Activated T-helper 1 cell treated with Interleukin-2 at 50 U/mL for 16 hours (primary cell): ENCODE measurements around the gene ZBTB7C.

Experiments
- DNase-seq: peaks from one replicate; pipeline ENCODE4 v3.0.0-alpha.2; 2020; ENCODE audit warnings: low read depth

Gene ZBTB7C

DNA sequence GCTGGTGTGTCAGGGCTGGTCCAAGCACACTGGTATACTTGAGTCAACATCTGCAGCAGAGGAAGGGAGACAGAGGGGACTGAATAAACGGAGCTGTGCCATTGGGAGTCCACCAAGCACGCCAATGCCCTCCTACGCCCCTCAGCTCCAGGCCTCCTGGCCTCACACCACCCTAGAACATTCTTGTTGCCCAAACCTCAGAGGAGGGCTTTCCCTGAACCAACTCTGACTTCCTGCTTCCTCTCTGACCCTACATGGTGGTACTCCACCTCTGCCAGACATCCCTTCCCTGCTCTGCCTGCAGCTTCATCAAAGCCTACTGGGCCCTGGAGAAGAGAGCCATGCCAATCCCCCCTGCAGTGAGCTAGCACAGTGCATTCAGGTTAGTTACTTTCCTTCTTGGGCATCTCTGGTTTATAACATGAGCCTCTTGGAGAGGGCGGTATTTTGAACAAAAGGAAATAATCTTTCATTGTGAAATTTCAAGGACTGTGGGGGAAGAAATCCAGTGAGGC, 54.4 kb downstream of the ZBTB7C start:
- DNase-seq: no peak

DNA sequence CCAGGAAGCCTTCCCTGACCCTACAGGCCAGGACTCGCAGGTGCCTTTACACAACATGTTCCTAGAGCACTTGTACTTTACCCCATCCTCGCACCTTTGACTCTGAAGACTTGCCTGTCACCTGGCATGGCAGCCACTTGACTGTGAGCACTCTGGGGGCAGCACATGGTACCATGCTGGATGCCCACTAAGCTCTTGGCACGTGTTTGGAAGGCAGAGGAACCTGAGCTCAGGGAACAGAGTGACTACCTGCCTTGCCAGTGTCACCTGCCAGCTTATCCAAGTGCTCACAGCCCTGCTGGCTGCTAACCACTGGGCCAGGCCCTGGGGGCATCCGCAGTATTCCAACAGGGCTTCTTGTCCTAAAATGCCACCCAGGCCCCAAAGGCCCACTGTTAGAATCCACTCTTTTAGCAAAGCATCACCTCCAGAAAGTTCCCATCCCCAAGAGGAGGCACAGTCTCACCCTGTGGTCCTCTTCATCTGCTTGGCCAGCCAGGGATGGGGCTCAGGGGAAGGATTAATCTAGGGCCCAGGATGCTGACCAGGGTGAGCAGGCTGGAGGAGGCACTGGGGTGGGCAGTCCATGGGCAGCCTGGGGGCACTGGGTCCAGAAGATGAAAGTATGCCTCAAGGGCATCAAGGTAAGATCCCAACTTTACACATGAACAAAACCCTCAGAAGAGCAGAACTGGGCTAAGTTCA, 57.0 kb downstream of the ZBTB7C start:
- DNase-seq: no peak

DNA sequence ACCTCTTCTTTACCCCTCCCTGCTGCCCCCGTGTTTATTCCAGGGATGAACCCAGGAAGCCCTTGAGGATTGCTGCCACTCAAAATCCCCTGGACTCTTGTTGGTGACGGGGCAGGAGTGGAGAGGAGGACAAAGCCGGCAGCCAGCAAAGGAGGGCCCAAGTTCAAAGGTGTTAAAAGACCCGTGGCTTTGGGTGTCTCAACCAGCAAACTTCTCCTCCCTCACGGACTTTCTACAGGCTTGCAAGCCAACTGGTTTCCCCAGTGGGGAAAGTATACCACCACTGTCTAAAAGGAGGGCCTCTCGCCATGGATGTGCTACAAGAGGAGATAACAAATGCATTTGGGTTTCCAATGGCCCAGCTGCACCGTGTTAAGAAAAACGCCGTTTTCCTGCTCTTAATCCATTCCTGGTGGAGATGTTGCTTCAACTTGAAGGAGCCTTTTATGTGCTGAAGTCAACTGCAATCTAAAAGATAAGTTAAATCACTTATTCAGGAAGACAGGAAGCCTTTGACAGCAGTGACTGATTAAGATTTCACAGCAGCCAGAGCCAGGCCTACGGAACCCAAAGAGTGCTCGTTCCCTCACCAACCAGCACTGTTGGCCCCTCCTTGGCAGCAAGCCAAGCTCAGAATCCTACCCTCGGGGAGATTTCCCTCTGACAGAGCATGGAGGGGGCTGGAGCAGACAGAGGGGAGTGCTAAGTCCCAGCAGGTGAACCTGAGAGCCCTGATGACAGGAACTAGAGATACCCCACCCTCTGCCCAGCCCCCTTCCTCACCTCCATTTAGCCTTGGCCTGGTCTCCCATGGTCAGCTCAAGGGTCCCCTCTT, 57.8 kb downstream of the ZBTB7C start:
- DNase-seq: no peak

DNA sequence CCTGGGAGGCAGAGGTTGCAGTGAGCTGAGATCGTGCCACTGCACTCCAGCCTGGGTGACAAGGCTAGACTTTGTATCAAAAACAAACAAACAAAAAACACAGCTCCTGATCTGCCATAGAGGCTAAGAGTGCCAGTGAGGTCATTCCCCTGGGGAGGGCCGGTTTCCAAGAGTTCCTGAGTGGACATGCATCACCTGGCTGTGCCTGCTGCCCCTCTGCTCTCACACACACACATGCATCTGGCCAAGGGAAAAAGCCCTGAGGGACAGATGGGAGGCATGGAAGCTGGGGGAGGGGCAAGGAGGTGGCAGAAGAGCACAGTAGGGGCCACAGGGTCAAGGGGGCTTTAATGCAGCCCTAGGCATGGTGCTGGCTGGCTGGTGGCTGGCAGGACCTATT, 60.4 kb downstream of the ZBTB7C start:
- DNase-seq: no peak

DNA sequence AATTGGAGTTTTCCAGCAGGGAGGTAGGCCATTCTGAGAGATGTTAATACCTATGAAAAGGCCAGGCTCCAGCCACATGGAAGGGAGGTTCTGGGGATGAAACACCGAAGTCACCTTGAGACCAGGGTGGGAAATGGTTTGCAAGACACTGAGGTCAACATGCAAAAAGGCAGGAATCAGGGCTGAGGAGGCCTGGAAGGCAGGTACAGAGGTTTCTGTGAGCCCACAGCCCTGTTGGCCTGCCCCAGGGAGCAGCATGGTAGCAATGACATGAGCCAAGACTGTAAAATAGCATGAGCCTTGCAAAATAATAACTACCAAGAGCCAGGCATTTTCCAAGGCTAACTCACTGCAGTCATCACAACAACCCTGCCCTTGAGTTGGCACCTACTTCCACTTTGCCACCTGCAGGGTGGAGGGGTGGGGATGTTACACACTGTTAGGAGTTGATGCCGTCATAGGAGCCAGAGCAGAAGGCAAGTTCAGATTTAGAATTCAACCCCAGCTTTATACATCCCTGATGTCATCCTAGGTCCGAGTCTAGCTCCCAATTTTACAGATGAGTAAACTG, 61.3 kb downstream of the ZBTB7C start:
- no peak for DNase-seq

DNA sequence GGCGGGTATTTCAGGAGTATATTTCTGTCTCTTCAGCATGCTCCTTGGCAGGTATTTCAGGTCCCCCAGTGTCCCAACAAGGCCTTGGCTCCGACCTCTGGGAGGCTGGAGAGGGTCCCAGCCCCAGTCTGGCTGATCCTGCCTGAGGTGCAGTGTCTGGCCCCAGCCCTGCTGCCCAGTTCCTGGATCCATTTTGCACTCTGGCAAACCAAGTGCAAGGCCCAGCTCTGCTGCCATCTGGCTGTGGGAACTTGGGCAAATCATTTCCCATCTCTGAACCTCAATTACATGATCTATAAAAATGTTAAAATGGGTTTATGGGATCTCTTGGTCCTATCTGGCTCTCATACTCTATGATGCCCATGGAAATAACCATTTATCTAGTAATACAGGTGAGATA, 63.6 kb downstream of the ZBTB7C start:
- DNase-seq: no peak

DNA sequence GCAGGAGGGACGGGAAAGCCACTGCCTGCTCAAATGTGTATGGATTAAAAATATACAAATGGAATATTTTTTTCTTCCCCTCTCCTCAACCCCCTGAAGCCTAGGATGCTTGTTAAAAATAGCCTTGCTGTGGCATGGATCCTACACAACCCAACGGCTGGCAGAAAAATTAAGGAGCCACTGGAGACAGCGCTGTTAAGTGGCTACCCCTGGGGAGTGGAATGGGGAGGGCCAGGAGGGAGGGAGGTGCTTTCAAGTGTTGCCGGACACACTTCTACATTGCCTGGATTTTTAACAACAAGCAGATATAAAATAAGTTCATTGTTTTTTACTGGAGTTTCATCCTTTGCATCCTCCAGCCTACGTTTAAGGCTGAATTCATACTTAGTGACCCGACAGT, 66.6 kb downstream of the ZBTB7C start:
- no peak for DNase-seq

DNA sequence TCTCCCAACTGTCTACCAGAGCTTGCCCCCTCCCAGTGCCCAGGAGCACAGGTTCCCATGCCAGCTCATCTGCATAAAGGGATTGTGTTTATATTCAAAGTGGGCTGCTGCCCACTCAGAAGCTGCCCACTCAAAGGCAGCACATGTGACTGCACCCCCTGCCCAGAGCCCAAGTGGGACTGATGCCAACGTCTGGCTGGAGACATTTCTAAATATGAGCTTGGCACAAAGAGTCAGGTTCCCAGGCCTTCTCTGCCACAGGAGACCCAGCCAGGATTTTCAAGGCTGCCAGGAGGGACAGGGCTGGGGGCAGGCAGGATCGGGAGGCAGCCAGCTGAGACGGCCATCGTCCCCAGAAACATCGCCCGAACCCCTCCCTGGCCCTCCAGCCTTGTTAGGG, 67.1 kb downstream of the ZBTB7C start:
- no peak for DNase-seq

DNA sequence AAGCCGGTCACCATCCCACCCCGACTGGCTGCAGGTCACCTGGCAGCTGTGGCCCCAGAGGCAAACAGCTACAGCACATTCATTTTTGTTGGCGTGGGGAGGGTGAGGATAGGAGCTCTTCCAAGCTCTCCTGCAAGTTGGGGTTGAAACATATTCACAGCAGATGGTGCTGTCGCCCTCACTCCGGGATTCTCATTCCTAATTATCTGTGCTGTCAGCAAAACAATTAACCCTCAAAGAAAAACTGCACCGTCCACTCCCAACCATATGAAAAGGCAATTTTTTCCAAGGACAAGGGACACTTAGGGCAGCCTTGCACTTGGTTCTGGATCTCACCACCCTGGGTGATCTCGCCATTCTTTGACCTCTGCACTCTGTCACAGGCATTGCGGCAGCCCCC, 68.6 kb downstream of the ZBTB7C start:
- no peak for DNase-seq

DNA sequence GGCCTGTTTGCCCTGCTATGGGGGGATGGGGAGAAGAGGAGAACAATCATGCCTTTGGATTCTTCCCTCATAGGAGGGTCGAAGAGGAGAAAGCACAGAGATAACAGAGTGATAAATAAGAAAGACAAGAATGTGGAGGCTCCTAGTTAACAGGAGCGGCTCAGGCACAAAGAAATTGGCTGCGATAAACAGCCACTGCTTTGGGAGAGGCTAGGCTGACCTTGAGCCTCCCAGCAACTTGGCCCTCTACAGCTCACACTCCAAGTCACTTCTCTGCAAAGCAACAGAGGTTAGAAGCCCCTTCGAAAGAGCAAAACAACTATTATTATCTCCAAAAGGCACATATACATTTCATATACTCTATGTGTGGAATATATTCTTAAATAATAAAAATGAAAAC, 69.5 kb downstream of the ZBTB7C start:
- no peak for DNase-seq

DNA sequence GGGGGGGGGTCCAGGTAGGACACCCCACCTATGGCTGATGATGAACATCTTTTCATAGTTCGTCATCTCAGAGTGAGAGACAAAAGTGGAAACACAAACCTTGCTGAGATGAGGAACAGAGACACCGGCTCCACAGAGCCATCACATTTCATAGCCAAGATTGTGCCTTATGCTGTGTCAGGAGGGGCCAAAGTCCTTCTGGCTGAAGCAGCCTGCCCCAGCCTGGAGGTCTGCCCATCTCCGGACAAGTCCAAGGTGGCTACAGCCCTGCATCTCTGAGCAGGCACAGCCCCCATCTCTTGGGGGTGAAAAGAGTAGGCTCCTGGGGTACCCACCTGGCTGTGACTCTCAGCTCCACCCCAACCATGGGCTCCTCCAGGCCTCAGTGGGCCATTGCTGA, 70.3 kb downstream of the ZBTB7C start:
- DNase-seq: no peak

DNA sequence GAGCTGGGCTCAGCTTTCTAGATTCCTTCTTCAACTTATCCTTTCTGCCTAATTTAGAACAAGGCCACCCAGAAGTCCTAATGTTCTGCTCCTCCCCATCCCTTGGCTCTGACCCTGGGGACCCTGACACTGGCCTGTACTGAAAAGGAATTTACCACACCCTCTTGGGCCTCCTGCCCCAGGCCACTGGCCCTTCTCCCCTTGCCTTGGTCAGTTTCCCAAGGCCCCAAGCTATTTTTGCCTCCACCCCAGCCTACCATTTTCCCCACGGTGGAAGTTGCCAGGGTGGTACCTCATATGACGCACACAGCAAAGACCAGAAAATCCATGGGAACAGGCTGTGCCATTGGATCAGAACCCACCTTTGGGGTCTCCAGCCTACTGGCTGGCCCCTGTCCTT, 72.1 kb downstream of the ZBTB7C start:
- DNase-seq: no peak

DNA sequence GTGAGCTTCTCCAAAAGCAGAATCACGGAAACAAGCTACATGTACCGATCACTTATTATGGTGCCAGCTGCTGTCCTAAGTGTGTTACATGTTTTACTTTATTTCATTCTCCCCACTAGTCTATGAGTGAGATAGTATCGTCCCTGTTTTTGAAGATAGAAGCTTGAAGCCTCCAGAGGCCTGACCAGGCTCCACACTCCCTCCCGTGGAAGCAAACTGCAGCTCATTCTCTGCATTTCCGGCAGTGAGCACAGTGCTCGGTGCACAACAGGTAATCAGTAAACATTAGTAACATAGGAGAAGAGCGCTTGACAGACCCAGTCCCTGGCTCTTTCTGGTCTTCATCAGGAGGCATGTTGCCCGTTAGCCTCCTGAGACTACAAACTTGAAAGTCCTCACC, 72.9 kb downstream of the ZBTB7C start:
- no peak for DNase-seq

DNA sequence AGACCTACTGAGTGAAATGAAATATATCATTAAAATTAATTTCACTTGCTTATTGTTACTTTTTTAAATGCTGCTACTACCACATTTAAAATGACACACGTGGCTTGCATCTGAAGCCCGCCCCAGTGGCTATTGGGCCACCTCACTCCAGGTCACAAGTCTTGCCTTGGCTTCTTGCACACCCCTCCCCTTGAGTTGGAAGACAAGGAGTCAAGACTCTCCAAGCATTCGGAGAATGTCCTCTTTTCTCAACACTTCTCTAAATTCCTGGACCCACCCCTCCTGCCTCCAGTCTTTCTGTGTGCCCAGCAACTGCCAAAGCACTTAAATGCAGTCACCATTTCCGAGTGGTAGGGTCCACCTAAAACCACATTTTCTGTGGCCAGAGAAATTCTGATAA, 73.4 kb downstream of the ZBTB7C start:
- DNase-seq: no peak

DNA sequence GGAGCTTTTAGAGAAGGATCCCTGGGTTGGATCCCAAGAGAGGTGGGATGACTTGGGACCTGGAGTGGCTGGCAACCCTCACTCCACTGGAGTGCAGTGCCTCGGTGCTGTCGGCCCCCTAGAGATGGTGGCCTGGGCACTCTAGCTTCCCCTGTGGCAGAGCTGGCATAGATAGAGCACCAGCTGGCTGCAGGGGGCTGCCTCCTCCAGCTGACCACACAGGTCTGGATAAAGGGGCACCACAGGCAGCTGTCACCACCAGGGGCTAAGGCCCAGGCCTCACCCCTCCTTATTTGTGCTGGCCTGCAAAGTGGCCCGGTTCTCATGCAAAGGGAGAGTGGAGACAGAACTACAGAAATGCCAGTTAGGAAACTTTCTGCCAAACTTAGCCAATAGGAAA, 74.3 kb downstream of the ZBTB7C start:
- DNase-seq: no peak

DNA sequence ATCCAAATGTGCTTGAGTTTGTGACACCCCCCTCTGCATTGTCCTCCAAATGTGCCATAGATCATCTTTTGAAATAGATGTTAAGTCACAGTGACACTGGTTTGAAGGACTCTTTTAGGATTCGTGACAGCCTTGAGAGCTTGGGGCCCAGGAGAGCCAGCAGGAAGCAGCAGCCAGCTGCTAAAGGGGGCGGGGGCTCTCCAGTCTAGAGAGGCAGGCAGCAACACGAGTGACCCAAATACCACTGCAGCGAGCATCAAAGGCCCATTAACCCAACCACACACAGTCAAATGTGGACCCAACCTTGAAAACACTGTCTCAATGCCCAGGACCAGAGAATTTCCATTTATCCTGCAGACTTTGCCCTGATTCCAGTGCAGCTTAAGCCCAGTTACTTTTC, 75.6 kb downstream of the ZBTB7C start:
- DNase-seq: no peak

DNA sequence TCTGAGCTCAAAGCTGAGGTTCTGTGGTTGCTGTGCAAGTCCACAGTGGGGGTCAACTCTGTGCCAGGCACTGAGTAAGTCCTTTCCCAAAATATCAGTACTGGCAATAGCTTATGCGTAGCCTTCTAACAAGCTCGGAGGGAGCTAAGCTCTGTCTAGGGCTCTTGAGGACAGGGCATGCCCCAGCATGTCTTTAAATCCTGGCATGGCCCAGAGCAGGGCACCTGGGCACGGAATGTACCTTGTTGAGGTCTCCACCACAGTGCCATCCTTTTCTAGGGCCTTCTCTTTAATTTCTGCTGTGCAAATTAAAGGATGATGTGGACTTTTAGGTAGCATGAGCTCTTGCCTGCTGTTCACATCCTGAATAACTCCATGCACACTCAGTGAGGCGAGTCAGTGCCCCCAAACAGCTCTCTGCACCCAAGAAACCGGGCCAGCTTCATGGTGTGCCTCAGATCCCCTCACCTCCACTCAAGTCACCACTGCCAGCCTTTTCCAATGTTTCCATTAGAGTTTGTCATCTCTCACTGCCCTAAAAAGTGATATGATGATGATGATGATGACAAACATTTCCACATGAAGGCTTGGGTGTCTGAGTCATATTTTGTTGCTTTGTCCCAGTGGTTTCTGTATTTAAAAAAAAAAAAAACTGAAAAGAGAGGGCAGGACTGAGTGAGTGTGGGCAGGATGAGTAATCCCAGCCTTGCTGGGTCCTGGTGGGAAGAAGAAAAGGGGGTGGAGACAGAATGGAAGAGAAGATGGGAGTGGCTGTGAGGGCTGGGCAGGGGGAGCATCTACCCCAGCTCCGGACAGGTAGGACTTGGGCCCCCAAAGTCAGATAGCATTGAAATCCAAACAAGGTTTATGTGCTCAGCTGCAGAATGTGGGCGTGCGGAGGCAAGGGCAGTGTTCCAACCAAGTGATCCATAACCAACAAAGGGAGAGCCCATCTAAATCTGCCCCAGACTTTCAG, 78.9 kb downstream of the ZBTB7C start:
- no peak for DNase-seq

DNA sequence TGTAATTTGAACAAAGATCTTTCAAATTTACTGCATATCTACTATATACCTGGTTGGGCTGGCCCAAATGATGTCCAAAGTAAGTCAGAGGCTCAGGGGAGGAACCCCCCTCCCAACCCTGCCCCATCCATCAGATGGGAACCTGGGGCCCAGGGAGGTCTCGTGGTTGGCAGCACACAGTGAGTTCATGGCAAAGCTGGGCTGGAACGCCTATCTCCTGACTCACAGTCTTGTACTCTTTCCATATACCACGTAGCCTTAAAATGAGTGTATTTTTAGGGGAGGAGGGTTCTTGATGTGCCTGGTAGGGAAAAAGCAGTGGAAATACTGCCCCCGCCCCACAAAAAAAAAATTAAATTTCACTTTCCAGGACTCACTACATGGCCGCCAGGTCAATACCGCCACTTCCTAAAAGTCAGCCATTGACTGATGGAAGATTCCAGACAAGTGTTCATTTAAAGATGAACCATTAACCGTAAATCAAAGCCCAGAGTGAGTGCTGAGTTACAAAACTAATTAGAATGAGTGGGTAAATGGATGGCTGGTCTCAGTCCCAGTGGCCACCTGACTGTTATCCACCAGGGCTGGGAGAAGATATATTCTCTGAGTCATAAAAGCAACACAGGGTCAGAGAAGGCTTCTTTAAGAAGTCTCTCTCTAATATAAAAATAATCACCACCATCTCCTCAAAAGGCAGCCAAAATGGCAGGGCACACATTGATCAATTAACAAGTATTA, 80.5 kb downstream of the ZBTB7C start:
- no peak for DNase-seq

DNA sequence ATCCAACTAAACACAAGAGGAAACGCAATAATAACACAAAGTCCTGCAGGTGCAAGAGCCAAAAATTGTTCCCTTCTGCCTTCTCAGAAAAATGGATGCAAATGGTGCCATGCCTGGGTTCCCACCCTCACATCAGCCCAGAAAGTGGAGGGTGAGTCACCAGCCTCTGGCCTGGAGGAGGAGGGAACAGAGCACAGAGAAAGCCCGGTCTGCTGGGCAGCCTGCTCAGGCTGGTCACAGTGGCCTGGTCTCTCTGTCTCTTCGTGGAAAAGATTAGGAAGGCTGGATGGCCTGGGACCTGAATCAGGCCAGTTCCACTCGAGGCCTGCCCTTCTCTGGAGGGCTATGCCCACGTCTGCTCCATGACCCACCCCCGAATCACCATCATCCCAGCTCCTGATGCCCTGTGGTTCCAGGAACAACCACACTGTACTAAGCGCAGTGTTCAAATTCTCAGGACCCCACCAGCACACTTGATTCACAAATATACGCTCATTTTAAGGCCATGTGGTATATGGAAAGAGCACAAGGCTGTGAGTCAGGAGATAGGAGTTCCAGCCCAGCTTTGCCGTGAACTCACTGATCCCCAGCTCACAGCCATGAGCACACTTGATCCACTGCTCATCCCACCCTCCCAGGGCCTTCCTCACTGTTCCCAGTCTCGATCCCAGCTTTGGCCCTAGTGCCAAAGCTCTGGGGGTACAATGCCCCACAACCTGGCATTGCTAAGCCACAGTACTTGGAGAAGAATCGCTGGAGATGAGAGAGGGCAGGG, 82.1 kb downstream of the ZBTB7C start:
- DNase-seq: no peak

DNA sequence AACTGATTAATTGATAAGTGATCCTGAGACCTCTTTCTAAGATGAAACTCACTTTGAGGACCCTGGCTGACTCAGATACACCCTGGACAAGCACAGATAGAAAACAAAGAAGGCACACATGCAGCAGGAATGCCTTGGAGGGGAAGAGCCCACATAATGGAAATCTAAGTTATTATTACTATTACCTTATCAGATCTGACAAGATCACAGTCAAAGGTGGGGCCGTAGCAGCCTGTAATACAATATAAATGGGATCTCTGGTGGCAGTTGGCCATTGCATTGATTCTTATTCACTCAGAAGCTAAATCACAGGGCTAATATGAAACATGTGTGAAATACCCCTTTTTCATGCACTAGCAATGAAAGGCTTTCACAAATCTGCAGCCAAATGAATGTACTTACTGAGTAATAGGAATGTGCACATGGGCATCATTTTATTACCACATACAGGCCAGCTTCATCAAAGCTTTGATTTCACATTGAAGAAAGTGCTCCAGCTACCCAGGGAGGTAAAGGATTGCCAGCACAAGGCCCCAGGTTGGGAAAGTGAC, 84.0 kb downstream of the ZBTB7C start:
- DNase-seq: no peak
